ENCODE data around the gene OR5A2.

OR5A2 gene

DNA sequence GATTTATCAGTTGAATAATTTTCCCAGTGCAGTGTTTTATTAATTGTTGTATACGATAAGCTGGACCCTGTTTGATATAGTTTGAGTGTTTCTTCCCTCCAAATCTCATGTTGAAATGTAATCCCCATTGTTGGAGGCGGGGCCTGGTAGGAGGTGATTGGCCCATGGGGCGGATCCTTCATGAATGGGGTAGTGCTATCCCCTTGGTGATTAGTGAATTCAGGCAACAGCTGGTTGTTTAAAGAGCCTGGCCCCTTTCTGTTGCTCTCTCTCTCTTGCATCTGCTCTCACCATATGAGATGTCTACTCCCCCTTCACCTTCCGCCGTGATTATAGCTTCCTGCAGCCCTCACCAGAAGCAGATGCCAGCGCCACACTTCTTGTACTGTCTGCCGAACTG is 11.6 kb upstream of the OR5A2 start:
- DNase-seq (ENCODE audit: low spot score): no peak
- TF ChIP-seq, protein P1, sequence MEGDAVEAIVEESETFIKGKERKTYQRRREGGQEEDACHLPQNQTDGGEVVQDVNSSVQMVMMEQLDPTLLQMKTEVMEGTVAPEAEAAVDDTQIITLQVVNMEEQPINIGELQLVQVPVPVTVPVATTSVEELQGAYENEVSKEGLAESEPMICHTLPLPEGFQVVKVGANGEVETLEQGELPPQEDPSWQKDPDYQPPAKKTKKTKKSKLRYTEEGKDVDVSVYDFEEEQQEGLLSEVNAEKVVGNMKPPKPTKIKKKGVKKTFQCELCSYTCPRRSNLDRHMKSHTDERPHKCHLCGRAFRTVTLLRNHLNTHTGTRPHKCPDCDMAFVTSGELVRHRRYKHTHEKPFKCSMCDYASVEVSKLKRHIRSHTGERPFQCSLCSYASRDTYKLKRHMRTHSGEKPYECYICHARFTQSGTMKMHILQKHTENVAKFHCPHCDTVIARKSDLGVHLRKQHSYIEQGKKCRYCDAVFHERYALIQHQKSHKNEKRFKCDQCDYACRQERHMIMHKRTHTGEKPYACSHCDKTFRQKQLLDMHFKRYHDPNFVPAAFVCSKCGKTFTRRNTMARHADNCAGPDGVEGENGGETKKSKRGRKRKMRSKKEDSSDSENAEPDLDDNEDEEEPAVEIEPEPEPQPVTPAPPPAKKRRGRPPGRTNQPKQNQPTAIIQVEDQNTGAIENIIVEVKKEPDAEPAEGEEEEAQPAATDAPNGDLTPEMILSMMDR (IDR thresholded peaks at IDR 0.05; ENCODE audit: extremely low read depth, missing control alignments): no peak

GRCh38 chr11:59436169-59436568 is 10.0 kb upstream of the OR5A2 start, which contains the start of gene OR5A1:
TSS of gene OR5A1 (plus strand) at chr11:59436469. CDS start at chr11:59443169, 6,700 bp downstream.
- TF ChIP-seq, protein P1 (IDR thresholded peaks at IDR 0.05; ENCODE audit: extremely low read depth, missing control alignments): no peak
- no peak for DNase-seq (ENCODE audit: low spot score)

GRCh38 chr11:59429924-59430516 is 3.8 kb upstream of the OR5A2 start:
- TF ChIP-seq, protein P1 (IDR thresholded peaks at IDR 0.05; ENCODE audit: extremely low read depth, missing control alignments): peak; percentile 65
- peak; percentile 58 for DNase-seq (ENCODE audit: low spot score)

GRCh38 chr11:59427068-59427382 is 812 bp upstream of the OR5A2 start:
- TF ChIP-seq, protein P1 (IDR thresholded peaks at IDR 0.05; ENCODE audit: extremely low read depth, missing control alignments): no peak
- no peak for DNase-seq (ENCODE audit: low spot score)

GRCh38 chr11:59425131-59425530 is 1.1 kb downstream of the OR5A2 start:
- TF ChIP-seq, protein P1 (IDR thresholded peaks at IDR 0.05; ENCODE audit: extremely low read depth, missing control alignments): no peak
- no peak for DNase-seq (ENCODE audit: low spot score)

- no peak for DNase-seq (ENCODE audit: low spot score)
Observed at GRCh38 chr11:59423835-59424234, 2.4 kb downstream of the OR5A2 start.

GRCh38 chr11:59418156-59418555 is 8.1 kb downstream of the OR5A2 start:
- TF ChIP-seq, protein P1 (IDR thresholded peaks at IDR 0.05; ENCODE audit: extremely low read depth, missing control alignments): no peak
- DNase-seq (ENCODE audit: low spot score): no peak

More at GRCh38 chr11:59423835-59424234, 2.4 kb downstream of the OR5A2 start:
- TF ChIP-seq, protein P1 (IDR thresholded peaks at IDR 0.05; ENCODE audit: extremely low read depth, missing control alignments): no peak
